ENCODE data around the gene ACTR8. TPM values are rescaled to one million over a fixed set of nuclear protein-coding genes. Genes with fewer than 3 reads are reported as not detected.

The ACTR8 gene
- polyA plus RNA-seq, 1 donor from 2014 or later, result 28.4 TPM

DNA sequence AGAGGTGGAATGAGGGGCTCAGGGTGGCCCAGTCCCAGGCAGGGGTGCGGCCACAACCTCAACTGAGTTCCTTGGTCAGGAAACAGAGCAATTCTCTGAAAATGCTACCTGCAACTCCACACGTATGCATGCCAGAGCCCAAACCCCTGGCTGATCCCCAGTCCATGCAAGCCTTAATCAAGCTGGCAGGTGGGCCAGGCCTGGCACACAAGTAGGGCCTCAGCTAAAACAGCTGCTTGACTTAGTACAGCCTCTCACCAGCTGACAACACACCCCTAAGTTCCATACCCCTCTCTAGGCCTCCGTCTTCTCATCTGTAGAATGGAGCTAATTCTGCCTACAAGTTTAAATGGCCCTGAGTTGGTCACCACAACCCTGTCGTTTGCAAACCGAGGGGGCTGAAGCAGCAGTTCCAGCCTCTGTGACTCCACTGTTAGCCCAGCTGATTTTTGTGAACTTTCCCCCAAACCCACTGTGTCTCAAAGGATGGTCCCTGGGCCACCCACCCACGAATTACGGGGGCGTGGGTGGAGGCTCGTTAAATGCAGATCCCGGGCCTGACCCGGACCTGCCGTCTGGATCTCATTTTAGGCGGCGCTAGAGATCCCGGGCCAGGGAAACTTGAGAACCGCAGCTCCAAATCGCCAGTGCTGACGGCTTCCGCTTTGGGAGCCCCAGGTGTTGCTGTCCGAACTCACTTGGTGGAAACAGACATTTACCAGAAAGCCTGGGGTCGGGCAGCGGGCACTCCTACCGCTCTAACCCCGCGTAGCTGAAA lies 36.7 kb downstream of the ACTR8 start:
- peaks cover 34% of the 10 kb centered on the region for H3K27me3 ChIP-seq (ENCODE audit: insufficient read depth, low read depth, low read length)
- H3K9me3 ChIP-seq (ENCODE audit: low read length), result no peaks in the 10 kb centered on the region
- H3K9ac ChIP-seq (ENCODE audit: low read length), result peak overlapping the region; percentile 50
- H3K4me3 ChIP-seq (ENCODE audit: low read length), result peak overlapping the region; percentile 70
- no peaks in the 10 kb centered on the region for H3F3A ChIP-seq (ENCODE audit: insufficient read depth, low read length, poor library complexity, severe bottlenecking)
- H4K20me1 ChIP-seq (ENCODE audit: insufficient read depth), result no peaks in the 10 kb centered on the region
- H3K4me2 ChIP-seq (ENCODE audit: low read length), result peak overlapping the region; percentile 51
- H3K27ac ChIP-seq (ENCODE audit: low read length), result no peak overlapping the region
- H3K36me3 ChIP-seq (ENCODE audit: insufficient read depth, low read length), result no peaks in the 10 kb centered on the region
- no peak overlapping the region for H2AFZ ChIP-seq (ENCODE audit: low read depth, low read length)
- no peak for TF ChIP-seq EZH2 (IDR thresholded peaks at IDR 0.05; ENCODE audit: borderline replicate concordance, insufficient read depth, low read length, poor library complexity, severe bottlenecking)
- TF ChIP-seq, protein P1, sequence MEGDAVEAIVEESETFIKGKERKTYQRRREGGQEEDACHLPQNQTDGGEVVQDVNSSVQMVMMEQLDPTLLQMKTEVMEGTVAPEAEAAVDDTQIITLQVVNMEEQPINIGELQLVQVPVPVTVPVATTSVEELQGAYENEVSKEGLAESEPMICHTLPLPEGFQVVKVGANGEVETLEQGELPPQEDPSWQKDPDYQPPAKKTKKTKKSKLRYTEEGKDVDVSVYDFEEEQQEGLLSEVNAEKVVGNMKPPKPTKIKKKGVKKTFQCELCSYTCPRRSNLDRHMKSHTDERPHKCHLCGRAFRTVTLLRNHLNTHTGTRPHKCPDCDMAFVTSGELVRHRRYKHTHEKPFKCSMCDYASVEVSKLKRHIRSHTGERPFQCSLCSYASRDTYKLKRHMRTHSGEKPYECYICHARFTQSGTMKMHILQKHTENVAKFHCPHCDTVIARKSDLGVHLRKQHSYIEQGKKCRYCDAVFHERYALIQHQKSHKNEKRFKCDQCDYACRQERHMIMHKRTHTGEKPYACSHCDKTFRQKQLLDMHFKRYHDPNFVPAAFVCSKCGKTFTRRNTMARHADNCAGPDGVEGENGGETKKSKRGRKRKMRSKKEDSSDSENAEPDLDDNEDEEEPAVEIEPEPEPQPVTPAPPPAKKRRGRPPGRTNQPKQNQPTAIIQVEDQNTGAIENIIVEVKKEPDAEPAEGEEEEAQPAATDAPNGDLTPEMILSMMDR (IDR thresholded peaks at IDR 0.05; ENCODE audit: poor library complexity, severe bottlenecking), result peak; percentile 31
- no peaks in the 10 kb centered on the region for H3K9me2 ChIP-seq (ENCODE audit: insufficient read depth, low read length)
- no peaks in the 10 kb centered on the region for H3K79me2 ChIP-seq (replicated peaks; ENCODE audit: insufficient read depth, low read length)

DNA sequence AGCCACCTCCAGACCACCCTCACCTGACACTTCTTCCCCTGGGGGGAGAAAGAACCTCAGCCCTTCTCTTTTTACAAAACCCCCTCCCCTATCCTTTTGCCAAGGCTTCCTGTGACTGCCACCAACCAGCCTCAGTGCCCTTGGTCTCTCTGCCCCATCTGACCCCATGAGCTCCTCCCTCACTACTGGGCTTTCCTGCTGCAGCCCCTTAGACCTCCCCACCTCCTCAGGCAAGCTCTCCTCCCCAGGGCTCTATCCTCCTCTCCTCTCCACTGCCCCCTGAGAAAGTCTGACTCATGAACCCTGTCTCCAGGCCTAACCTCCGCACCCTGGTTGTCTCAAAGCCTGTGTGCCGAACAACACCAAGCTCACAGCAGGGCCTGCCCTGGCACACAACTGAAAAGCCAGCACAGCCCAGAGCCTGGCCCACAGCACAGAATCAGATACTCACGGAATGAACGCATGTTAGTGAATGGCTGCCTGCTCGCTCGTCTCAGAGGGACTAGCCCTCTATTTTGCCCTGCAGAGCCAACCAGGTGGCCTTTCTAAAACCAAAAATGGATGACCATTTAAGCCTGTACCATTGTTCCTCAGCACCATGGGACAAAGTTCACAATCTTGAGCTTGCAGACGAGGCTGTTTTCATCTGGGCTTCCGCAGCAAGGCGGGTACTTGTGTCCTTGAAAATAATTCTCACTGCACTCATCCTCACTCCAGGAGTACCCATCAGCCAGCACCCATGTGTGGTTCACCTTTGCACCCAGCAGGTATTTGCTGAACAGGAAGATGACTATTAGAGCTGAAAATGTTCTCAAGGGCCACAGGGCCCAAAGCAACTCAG lies 37.5 kb downstream of the ACTR8 start:
- Histone ChIP-seq H2AFZ (ENCODE audit: low read depth, low read length) (no peak overlapping the region), H3K27me3 (ENCODE audit: insufficient read depth, low read depth, low read length) (peaks cover 34% of the 10 kb centered on the region), H3K27ac (ENCODE audit: low read length) (no peak overlapping the region), H3K4me2 (ENCODE audit: low read length) (no peak overlapping the region), H3F3A (ENCODE audit: insufficient read depth, low read length, poor library complexity, severe bottlenecking) (no peaks in the 10 kb centered on the region), H3K9me2 (ENCODE audit: insufficient read depth, low read length) (no peaks in the 10 kb centered on the region), H3K36me3 (ENCODE audit: insufficient read depth, low read length) (no peaks in the 10 kb centered on the region), H3K79me2 (replicated peaks; ENCODE audit: insufficient read depth, low read length) (no peaks in the 10 kb centered on the region), H3K4me3 (ENCODE audit: low read length) (no peak overlapping the region), H3K9me3 (ENCODE audit: low read length) (no peaks in the 10 kb centered on the region), H4K20me1 (ENCODE audit: insufficient read depth) (no peaks in the 10 kb centered on the region), H3K9ac (ENCODE audit: low read length) (no peak overlapping the region)
- TF ChIP-seq MXI1 (conservative IDR thresholded peaks at IDR 0.05; ENCODE audit: poor library complexity, severe bottlenecking) (no peak), TAF1 (IDR thresholded peaks at IDR 0.05; ENCODE audit: low read depth) (no peak), POLR2AphosphoS5 (IDR thresholded peaks at IDR 0.05) (no peak), EP300 (conservative IDR thresholded peaks at IDR 0.05; ENCODE audit: poor library complexity, severe bottlenecking) (no peak), EZH2 (IDR thresholded peaks at IDR 0.05; ENCODE audit: borderline replicate concordance, insufficient read depth, low read length, poor library complexity, severe bottlenecking) (no peak), RAD21 (conservative IDR thresholded peaks at IDR 0.05) (no peak), SMC3 (conservative IDR thresholded peaks at IDR 0.05; ENCODE audit: poor library complexity) (no peak)
- TF ChIP-seq, protein P2, sequence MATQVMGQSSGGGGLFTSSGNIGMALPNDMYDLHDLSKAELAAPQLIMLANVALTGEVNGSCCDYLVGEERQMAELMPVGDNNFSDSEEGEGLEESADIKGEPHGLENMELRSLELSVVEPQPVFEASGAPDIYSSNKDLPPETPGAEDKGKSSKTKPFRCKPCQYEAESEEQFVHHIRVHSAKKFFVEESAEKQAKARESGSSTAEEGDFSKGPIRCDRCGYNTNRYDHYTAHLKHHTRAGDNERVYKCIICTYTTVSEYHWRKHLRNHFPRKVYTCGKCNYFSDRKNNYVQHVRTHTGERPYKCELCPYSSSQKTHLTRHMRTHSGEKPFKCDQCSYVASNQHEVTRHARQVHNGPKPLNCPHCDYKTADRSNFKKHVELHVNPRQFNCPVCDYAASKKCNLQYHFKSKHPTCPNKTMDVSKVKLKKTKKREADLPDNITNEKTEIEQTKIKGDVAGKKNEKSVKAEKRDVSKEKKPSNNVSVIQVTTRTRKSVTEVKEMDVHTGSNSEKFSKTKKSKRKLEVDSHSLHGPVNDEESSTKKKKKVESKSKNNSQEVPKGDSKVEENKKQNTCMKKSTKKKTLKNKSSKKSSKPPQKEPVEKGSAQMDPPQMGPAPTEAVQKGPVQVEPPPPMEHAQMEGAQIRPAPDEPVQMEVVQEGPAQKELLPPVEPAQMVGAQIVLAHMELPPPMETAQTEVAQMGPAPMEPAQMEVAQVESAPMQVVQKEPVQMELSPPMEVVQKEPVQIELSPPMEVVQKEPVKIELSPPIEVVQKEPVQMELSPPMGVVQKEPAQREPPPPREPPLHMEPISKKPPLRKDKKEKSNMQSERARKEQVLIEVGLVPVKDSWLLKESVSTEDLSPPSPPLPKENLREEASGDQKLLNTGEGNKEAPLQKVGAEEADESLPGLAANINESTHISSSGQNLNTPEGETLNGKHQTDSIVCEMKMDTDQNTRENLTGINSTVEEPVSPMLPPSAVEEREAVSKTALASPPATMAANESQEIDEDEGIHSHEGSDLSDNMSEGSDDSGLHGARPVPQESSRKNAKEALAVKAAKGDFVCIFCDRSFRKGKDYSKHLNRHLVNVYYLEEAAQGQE (IDR thresholded peaks at IDR 0.05; ENCODE audit: borderline replicate concordance), result no peak
- TF ChIP-seq, protein P1 (IDR thresholded peaks at IDR 0.05; ENCODE audit: poor library complexity, severe bottlenecking), result no peak

All from neural cell (in vitro differentiated cells).